Stimulated activated CD4-positive, alpha-beta T cell treated with anti-CD3 and anti-CD28 coated beads, Interleukin-2, amount 100 ng/mL, for 48 hours (primary cell): ENCODE data around the gene MEF2C.
"Not testable (repeated sequence)": the region's sequence is repeated elsewhere in the genome, so short reads cannot be mapped to it uniquely, and the experiment has no call there.

Source experiments
- DNase-seq, 2 donors: peaks; one replicate each; pipeline ENCODE4 v3.0.0-alpha.2; 2020

Gene MEF2C

GRCh38 chr5:88883059-88883835 lies at the start of gene MEF2C:
TSS of gene MEF2C (minus strand) at chr5:88883184. CDS start at chr5:88823788, 59,396 bp downstream.
- no peak for DNase-seq

GRCh38 chr5:88932541-88932940 lies 49.6 kb upstream of the MEF2C start:
- no peak for DNase-seq

- no peak for DNase-seq
Measured at GRCh38 chr5:88930335-88930734, 47.4 kb upstream of the MEF2C start.

DNA sequence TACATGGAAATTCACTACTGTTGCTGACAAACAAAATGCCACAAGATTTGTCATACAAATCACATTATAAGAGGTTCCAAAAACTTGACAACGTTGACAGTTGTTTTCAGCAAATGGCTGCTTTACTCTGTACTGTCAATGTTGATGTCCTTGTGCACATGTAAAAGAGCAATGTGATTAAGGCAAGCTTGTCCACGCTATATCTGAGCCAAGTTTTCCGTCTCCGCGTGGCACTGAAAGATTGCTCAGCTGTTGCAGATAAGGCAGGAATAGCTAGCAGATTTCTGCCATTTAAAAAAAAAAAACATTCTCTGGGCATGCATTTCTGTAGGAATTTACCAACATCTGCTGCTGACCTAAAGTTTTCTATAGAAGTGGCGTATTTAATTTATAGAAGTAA lies 46.4 kb upstream of the MEF2C start:
- DNase-seq, result no peak

GRCh38 chr5:88926774-88927173 lies 43.8 kb upstream of the MEF2C start:
- DNase-seq, result no peak

DNA sequence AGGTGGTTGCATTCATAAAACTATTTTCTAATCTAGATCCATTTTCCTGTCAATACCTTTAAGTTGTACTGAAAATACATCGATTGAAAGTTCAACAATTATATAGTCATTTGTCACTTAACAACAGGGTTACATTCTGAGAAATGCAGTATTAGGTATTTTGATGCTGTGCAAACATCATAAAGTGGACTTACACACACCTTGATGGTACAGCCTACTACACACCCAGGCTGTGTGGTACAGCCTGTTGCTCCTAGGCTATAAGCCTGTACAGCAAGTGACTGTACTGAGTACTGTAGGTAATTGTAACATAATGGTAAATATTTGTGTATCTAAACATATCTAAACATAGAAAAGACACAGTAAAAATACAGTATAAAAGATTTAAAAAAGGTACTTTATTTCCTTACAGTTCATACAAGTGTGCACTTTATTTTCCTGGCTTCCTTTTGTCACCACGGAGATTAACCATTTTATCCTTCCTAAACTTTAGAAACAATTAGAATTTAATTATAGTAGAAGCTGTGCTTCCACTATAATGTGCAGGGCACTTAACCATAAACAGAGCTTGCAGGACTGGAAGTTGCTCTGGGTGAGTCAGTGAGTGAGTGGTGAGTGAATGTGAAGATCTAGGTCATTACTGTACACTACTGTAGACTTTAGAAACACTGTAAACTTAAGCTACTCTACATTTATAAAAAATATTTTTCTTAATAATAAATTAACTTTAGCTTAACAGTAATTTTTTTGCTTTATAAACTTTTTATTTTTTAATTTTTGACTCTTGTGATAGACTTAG lies 42.9 kb upstream of the MEF2C start:
- no peak for DNase-seq

- DNase-seq, result no peak
Measured at GRCh38 chr5:88924330-88924657, 41.3 kb upstream of the MEF2C start.

DNA sequence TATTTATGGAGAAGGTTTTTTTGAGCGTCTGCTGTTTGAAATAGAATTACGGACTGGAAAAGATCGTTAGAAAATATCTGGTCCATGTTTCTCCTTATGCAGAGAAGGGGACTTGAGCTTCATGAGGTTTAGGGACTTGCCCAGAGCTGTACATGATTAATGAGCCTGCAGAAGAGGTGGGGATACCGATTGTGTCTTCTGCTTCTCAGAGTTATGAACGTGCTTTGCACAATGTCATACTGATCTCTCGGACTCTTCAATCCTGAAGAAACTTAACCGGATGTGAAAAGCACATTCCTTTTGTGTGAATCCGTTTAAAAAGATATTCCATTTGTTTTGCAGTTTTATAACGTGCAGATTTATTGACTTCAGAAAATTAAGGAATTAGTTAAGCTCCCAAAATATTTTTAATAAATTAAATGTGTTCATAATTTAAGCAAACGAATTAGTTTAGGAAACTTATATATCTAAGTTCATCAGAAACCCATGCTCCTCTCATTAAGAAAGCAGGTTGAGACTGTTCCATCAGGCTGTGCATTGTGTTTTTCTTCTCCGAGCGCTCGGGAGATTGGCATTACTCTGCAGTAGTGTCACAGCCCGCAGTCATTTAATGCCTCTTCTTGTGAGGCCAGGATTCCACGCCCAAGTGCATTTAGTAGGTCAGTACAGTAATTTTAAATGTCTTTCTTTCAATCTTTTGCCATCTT lies 40.8 kb upstream of the MEF2C start:
- no peak for DNase-seq

- not testable (repeated sequence) for DNase-seq
Measured at GRCh38 chr5:88912743-88913142, 29.8 kb upstream of the MEF2C start.

GRCh38 chr5:88911059-88911572 lies 28.1 kb upstream of the MEF2C start:
- not testable (repeated sequence) for DNase-seq

DNA sequence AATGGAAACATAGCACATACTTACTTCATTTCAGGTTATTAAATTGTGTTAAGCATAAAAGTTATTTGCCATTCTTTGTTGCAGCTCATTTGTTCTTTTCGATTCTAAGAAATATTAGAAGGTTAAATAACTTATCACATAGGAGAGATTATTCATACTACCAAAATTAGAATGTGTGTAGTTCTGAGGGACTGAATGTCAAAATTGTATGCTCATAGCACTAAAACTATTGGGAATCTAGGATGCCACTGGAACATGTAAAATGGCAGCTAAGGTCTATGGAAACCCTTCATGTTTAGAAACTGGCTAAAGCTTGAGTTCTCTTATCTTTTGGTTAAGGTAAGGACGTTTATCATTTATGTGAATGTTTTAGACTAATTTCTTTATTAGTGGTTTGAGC lies 21.5 kb upstream of the MEF2C start:
- not testable (repeated sequence) for DNase-seq

DNA sequence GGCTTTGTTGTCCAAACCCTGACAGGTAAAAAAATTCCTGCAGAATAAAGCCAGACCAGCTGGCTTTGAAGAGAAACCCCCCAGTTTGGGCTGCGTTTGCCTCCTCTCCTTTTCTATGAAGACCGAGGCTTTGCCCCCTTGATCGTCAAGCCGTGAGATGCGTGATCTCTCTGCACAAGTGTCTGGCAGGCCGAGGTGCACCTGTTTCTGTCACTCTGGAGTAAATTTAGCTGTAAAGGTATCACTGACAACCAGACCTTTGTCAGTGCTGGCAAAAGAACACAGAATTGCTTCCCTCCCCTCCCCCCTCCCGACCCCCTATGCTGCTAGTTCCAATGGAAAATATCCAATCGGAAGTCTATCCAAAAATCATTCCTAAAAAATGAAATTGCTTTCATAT lies 21.0 kb upstream of the MEF2C start:
- DNase-seq, result not testable (repeated sequence)

DNA sequence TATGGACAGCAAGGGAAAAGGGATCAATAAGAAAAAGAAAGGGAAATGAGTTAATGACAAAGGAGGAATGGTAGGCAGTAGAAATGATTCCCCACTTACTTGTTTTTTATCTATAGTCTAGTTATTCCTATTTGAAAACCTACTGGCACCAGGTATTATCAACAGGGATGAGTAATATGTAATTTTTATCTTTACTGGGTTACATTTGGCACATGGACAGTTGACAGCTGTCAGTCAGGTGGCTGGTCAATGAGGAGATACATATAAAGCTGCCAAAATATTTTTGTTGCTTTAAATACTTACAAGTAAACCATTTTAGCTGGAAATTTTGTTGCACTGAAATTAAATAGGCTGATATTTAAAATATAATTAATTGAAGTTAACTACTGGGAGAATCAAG lies 18.1 kb upstream of the MEF2C start:
- DNase-seq, result not testable (repeated sequence)

GRCh38 chr5:88899096-88899737 lies 16.2 kb upstream of the MEF2C start:
- no peak for DNase-seq

DNA sequence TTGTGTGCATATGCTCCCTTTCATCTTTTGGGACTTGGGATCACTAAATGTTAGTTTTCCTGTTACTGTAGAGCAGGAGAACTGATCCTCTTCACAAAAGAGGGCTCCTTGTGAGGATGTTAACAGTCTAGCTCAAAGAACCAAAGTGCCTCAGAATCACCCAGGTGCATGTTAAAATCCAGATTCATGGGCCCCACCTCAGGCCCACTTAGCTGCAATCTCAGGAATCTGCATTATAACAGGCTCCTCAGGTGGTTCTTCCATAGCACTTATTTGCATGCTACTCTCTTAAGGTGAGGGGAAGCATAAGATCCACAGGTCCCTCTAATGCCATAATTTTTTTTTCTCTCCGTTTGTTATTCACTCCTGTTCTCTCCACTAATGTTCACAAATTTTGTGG lies 14.8 kb upstream of the MEF2C start:
- DNase-seq, result no peak

DNA sequence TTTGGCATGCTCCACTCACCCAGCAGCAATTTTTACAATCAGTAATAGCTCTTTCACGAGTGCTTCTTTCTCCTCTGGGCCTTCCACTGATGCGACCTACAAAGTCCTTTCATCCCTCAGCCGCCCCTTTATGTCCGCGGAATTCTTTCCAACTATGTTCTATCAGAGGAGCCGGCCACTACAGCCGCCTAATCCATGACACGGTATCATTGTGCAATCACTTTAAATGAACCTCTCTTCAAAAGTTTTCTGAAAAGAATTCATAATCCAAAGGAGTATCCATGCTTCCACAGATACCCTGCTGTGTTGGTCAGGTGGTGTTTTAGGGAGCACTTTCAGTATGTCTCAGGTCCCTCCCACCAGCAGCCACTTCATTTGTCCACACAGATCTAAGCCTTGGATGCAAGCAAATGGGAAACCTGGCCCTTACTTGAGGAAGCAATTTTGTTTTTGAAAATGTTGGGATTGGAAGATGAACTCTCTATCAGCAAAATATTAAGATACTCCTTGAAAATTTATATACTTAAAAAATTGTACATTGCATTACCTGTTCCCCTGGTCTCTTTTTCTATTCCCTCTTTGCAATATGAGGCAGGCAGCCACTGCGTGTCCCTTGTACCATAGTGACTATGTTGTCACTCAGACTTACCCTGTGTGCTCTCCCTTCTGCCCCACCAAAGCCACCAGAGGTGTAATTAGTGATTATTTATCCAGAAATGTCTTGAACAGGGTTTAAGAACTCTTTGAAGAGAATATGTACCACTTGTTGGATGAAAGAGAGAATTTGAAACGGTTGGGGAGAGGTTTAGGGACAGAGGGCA lies 12.9 kb upstream of the MEF2C start:
- no peak for DNase-seq

DNA sequence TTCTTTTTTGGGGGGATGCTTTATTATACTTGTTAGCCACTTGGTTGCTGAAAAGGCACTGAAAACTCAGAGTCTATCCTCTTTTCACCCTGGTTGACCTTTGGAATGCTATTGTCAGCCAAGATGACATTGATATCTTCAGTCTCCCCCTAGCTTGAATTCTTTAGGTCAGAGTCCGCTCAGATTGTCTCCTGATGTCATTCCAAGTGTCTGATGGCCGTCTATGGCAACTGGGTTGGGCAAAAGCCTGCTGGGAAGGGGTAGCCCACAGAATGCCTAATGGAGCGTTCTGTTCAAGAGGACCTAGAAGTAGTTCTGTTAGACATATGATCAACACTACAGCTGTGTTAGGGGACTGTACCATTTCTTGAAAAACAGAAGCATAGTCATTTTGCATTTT lies 9.7 kb upstream of the MEF2C start:
- DNase-seq, result no peak

GRCh38 chr5:88890070-88890781 lies 7.2 kb upstream of the MEF2C start:
- DNase-seq, result no peak

DNA sequence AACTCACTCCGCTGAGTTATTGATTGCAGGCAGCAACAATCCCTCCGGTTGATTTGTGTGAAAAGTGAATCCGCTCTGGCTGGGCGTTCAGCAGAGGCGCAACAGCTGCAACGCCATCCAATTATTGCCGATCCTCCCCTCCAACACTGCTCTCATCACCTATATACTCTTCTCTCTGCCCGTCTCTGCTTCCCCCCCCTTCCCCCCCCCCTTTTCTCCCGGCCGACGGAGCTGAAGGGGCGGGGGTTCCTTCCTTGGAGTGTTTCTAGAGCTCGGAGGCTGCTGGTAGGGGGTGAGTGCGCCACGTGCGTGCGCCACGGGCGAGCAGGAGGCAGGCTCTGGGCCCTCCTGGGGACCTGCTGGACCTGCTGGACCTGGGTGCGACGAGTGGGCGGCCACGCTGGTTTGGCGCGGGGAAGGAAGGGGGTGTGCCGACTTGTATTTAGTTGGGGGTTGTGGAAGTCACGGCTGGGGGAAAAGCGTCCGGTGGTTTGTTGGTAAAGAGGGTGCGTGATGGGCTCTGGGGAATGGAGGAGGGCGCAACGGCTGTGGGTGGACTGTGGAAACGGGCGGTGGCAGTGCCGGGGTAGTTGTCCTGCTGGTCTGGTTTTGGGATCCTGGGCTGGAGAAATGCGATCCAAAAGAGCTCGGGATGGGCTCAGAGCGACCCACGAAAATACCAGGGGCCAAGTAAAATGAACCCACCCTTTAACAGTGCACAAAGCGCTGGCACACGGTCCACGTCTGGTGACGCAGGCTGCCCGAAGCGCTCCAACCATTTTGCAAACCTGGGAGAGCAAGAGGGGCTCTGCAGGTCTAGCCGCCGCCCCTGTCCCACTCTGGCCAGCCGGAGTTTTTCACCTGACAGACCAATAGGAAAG lies 6.4 kb upstream of the MEF2C start:
- DNase-seq, result no peak

DNA sequence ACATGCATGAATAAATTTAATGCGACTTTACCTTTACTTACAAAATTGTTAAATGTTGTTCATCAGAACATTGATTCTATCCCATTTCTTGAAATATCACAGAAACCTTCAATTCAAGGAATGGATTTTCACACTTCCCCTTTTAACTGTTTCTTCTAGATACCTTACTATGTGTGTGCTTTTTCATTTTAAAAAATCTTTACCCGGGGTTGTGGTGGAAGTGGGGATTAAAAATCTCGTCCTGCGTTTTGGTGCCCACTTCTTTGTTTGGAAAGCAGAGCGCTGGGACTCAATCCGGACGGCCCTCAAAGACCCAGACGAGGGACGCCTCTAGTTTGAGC lies 5.8 kb upstream of the MEF2C start:
- no peak for DNase-seq

DNA sequence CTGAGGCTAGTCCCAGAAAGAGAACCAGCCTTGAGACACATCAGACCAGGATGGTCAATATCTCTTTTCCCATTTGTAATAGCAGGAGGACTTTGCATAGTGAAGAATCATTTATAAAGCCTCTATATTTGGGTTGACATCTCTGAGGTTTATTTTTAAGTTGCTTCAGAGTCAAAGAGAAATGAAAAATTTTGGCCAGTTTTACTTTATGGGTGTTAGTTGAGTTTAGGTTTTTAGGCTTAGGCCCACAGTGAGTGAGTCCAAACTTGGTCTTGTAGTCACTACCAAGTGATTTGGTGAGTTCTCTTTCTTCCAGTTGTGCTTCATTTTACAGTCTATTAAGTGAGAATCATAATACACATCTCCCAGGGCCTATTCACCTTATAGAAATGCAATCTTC lies 5.3 kb upstream of the MEF2C start:
- no peak for DNase-seq
